ENCODE measurements around the gene JAKMIP2. TPM values are rescaled to one million over a fixed set of nuclear protein-coding genes. Genes with fewer than 3 reads are reported as not detected.

Gene JAKMIP2
- total and polyA plus RNA-seq, 2 donors (not counting 1 experiment from before 2014, with no cell fraction given), result 1.3 to 6.5 TPM

DNA sequence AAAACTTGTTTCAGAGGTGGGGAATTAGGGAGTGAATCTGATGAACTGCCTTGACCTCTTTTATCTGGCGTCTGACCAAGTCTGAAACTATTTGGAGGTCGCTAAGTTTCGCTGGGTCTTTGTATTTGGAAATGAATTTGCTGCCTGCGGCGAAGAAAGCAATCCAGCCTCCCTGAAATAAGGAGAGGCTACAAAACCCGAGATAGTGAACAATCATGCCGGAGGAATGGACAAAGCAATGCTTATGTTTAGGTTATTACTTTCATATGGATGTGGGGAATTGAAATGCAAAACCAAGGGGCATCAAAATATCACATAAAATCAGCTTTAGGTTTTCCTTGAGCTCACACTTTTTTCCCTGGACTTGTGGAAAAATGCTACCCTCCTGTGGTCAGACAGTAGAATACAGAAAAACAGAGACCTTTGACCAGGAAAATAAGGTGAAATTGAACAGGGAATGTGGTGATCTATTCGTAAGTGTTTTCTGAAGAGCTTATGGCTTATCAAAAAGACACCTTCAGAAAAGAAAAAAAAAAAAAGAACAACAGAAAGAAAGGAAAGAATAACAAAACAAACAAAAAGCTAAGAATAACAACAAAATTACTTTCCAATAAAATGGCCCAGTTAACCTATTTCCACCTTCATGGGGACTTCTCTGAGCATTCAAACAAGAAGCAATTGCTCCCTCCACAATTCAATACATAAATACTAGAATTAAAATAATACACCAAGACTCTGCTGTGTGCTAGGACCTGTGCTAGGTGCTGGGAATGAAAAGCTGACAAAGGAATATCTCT lies 204.1 kb downstream of the JAKMIP2 start:
- H2AFZ ChIP-seq (ENCODE audit: low read length), result no peak overlapping the region
- no peak overlapping the region for H3K27ac ChIP-seq (ENCODE audit: insufficient read depth, low read length)
- no peak overlapping the region for H3K4me2 ChIP-seq (ENCODE audit: extremely low read depth, insufficient read depth, low read length)
- peak; percentile 69 to 78 for DNase-seq (ENCODE audit: low read depth in 2 of 2)
- no peaks in the 10 kb centered on the region for H3K36me3 ChIP-seq (ENCODE audit: control insufficient read depth, insufficient read depth, low read length)
- no peak overlapping the region for H3K9ac ChIP-seq (ENCODE audit: insufficient read depth, low read length)
- H4K20me1 ChIP-seq (ENCODE audit: control insufficient read depth, extremely low read depth, insufficient read depth, low read length), result no peaks in the 10 kb centered on the region
- H3K4me3 ChIP-seq (replicated peaks in 1 of 4; ENCODE audit: control extremely low read depth in 1 of 4, insufficient read depth in 1 of 4, low read depth in 3 of 4, low read length in 4 of 4), result peak overlapping the region in 1 of 4 experiments; percentile 32
- H3K4me1 ChIP-seq (ENCODE audit: control insufficient read depth, extremely low read depth, insufficient read depth, low read length), result no peaks in the 10 kb centered on the region
- TF ChIP-seq, protein P1, sequence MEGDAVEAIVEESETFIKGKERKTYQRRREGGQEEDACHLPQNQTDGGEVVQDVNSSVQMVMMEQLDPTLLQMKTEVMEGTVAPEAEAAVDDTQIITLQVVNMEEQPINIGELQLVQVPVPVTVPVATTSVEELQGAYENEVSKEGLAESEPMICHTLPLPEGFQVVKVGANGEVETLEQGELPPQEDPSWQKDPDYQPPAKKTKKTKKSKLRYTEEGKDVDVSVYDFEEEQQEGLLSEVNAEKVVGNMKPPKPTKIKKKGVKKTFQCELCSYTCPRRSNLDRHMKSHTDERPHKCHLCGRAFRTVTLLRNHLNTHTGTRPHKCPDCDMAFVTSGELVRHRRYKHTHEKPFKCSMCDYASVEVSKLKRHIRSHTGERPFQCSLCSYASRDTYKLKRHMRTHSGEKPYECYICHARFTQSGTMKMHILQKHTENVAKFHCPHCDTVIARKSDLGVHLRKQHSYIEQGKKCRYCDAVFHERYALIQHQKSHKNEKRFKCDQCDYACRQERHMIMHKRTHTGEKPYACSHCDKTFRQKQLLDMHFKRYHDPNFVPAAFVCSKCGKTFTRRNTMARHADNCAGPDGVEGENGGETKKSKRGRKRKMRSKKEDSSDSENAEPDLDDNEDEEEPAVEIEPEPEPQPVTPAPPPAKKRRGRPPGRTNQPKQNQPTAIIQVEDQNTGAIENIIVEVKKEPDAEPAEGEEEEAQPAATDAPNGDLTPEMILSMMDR (conservative IDR thresholded peaks at IDR 0.05 in 1 of 2, IDR thresholded peaks at IDR 0.05 in 1 of 2; ENCODE audit: low read depth in 1 of 2, low read length in 2 of 2), result peak; percentile 64 to 70
- TF ChIP-seq EZH2 (IDR thresholded peaks at IDR 0.05; ENCODE audit: low read length, missing control alignments), result no peak
- H3K79me2 ChIP-seq (ENCODE audit: control insufficient read depth, insufficient read depth, low read length), result no peaks in the 10 kb centered on the region
- no peaks in the 10 kb centered on the region for H3K27me3 ChIP-seq (ENCODE audit: control insufficient read depth, insufficient read depth, low read length)
- H3K9me3 ChIP-seq (ENCODE audit: control insufficient read depth, insufficient read depth, low read depth, low read length), result no peaks in the 10 kb centered on the region

DNA sequence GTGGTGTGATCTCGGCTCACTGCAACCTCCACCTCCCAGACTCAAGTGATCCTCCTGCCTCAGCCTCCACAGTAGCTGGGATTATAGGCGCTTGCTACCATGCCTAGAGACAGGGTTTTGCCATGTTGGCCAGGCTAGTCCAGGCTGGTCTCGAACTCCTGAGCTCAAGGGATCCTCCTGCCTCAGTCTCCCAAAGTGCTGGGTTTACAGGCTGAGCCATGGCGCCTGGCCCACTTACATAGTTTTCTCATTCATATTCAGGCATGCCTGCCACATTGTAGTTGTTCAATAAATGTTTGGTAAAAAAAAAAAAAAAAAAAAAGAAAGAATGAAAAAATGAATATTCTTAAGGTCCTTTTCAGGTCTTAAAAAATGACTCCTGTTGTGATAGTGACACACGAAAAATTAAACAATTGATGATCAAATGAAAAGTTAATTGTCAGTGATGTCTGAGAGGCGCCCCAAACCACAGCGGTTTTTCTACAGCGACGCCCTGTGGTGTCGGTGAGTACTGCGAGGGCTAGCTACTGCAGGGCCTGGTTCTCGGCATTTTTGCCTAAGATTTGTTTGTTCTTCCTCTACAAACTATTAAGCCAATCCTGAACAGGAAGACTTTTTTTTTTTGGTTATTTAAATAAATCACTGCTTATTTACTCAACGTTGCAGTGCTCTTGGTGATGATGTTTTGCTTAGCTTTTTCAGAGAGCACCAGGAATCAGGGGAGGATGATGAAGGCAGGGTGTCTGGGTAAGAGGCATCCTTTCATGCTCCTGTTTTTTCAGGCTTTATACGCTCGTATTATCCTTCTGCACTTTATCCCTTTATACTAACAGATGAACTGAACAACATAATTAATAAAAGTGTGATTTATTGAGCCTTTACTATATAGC lies 205.6 kb downstream of the JAKMIP2 start:
- Histone ChIP-seq H3K4me3 (replicated peaks in 1 of 4; ENCODE audit: control extremely low read depth in 1 of 4, insufficient read depth in 1 of 4, low read depth in 3 of 4, low read length in 4 of 4) (no peak overlapping the region), H3K4me1 (ENCODE audit: control insufficient read depth, extremely low read depth, insufficient read depth, low read length) (no peaks in the 10 kb centered on the region), H3K79me2 (ENCODE audit: control insufficient read depth, insufficient read depth, low read length) (no peaks in the 10 kb centered on the region), H3K27me3 (ENCODE audit: control insufficient read depth, insufficient read depth, low read length) (no peaks in the 10 kb centered on the region), H2AFZ (ENCODE audit: low read length) (no peak overlapping the region), H3K4me2 (ENCODE audit: extremely low read depth, insufficient read depth, low read length) (no peak overlapping the region), H3K27ac (ENCODE audit: insufficient read depth, low read length) (no peak overlapping the region), H3K9me3 (ENCODE audit: control insufficient read depth, insufficient read depth, low read depth, low read length) (no peaks in the 10 kb centered on the region), H3K9ac (ENCODE audit: insufficient read depth, low read length) (no peak overlapping the region), H4K20me1 (ENCODE audit: control insufficient read depth, extremely low read depth, insufficient read depth, low read length) (no peaks in the 10 kb centered on the region), H3K36me3 (ENCODE audit: control insufficient read depth, insufficient read depth, low read length) (no peaks in the 10 kb centered on the region)
- DNase-seq (ENCODE audit: low read depth in 2 of 2), result peak; percentile 26 to 42
- TF ChIP-seq, protein P1 (conservative IDR thresholded peaks at IDR 0.05 in 1 of 2, IDR thresholded peaks at IDR 0.05 in 1 of 2; ENCODE audit: low read depth in 1 of 2, low read length in 2 of 2), result peak; percentile 94 to 98
- TF ChIP-seq EZH2 (IDR thresholded peaks at IDR 0.05; ENCODE audit: low read length, missing control alignments), result no peak

DNA sequence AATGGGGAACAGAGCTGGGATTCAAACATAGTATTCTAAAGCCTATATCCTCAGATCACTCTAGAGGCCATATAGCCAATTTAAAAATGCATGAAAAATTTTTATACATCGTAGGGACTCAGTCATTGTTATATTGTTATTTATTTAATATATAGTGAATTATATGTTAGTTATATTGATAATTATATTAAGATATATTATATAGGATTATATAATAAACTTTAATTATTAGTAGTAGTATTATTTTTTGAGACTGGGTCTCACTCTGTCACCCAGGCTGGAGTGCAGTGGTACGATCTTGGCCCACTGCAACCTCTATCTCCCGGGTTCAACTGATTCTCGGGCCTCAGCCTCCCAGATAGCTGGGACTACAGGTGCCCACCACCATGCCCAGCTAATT lies 206.9 kb downstream of the JAKMIP2 start:
- Histone ChIP-seq H3K4me2 (ENCODE audit: extremely low read depth, insufficient read depth, low read length) (no peak overlapping the region), H3K27me3 (ENCODE audit: control insufficient read depth, insufficient read depth, low read length) (no peaks in the 10 kb centered on the region), H3K4me3 (replicated peaks in 1 of 4; ENCODE audit: control extremely low read depth in 1 of 4, insufficient read depth in 1 of 4, low read depth in 3 of 4, low read length in 4 of 4) (no peak overlapping the region)

More for the DNA sequence above, 206.9 kb downstream of the JAKMIP2 start:
- no peak for DNase-seq (ENCODE audit: low read depth in 2 of 2)
- Histone ChIP-seq H3K9me3 (ENCODE audit: control insufficient read depth, insufficient read depth, low read depth, low read length) (no peaks in the 10 kb centered on the region), H3K79me2 (ENCODE audit: control insufficient read depth, insufficient read depth, low read length) (no peaks in the 10 kb centered on the region), H4K20me1 (ENCODE audit: control insufficient read depth, extremely low read depth, insufficient read depth, low read length) (no peaks in the 10 kb centered on the region), H2AFZ (ENCODE audit: low read length) (no peak overlapping the region), H3K36me3 (ENCODE audit: control insufficient read depth, insufficient read depth, low read length) (no peaks in the 10 kb centered on the region), H3K4me1 (ENCODE audit: control insufficient read depth, extremely low read depth, insufficient read depth, low read length) (no peaks in the 10 kb centered on the region), H3K9ac (ENCODE audit: insufficient read depth, low read length) (no peak overlapping the region), H3K27ac (ENCODE audit: insufficient read depth, low read length) (no peak overlapping the region)
- TF ChIP-seq, protein P1 (conservative IDR thresholded peaks at IDR 0.05 in 1 of 2, IDR thresholded peaks at IDR 0.05 in 1 of 2; ENCODE audit: low read depth in 1 of 2, low read length in 2 of 2), result no peak
- no peak for TF ChIP-seq EZH2 (IDR thresholded peaks at IDR 0.05; ENCODE audit: low read length, missing control alignments)
